Measurements from ENCODE around the gene CRACDL. TPM values are rescaled to one million over a fixed set of nuclear protein-coding genes. Genes with fewer than 3 reads are reported as not detected.
A peak's percentile ranks its signal among the peaks of the same experiment; 100 is the strongest.

The CRACDL gene
- total and polyA plus RNA-seq, 2 of the 13 experiments (the other 11 are each of a cell fraction or from before 2014, with no cell fraction given), result 0.15 to 0.26 TPM

GRCh38 chr2:98795891-98796676 is 139.9 kb downstream of the CRACDL start (continued):
- TF ChIP-seq ZNF609 (CRISPR knock-in tag; IDR thresholded peaks at IDR 0.05; ENCODE audit: borderline replicate concordance) (peak; percentile 86; the same call in 1 of the 2 replicates), ZFX (CRISPR knock-in tag; IDR thresholded peaks at IDR 0.05; ENCODE audit: low read depth) (peak; percentile 76), PTBP1 (IDR thresholded peaks at IDR 0.05; ENCODE audit: low read depth, low read length, poor library complexity, severe bottlenecking) (no peak), TOPORS (CRISPR knock-in tag; IDR thresholded peaks at IDR 0.05) (peak; percentile 86), RNF2 (conservative IDR thresholded peaks at IDR 0.05; ENCODE audit: low read depth) (peak; percentile 55; the same call in 1 of the 2 replicates), KDM2A (CRISPR knock-in tag; IDR thresholded peaks at IDR 0.05; ENCODE audit: borderline replicate concordance, low read depth) (peak; percentile 77; the same call in 1 of the 2 replicates), RXRB (CRISPR knock-in tag; IDR thresholded peaks at IDR 0.05; ENCODE audit: borderline replicate concordance) (peak; percentile 91), TMF1 (CRISPR knock-in tag; IDR thresholded peaks at IDR 0.05; ENCODE audit: low read depth) (peak; percentile 77; the same call in 1 of the 2 replicates), ZNF496 (CRISPR knock-in tag; IDR thresholded peaks at IDR 0.05; ENCODE audit: insufficient replicate concordance) (no peak), MTF1 (CRISPR knock-in tag; IDR thresholded peaks at IDR 0.05) (no peak), BCL3 (CRISPR knock-in tag; IDR thresholded peaks at IDR 0.05) (0 out of 2 replicates have a peak, but pooled peaks have one; percentile 55), RFXAP (CRISPR knock-in tag; IDR thresholded peaks at IDR 0.05; ENCODE audit: borderline replicate concordance) (peak; percentile 47; the same call in 1 of the 2 replicates), MED8 (CRISPR knock-in tag; IDR thresholded peaks at IDR 0.05; ENCODE audit: insufficient replicate concordance) (peak; percentile 96), TRAFD1 (CRISPR knock-in tag; IDR thresholded peaks at IDR 0.05; ENCODE audit: borderline replicate concordance) (0 out of 2 replicates have a peak, but pooled peaks have one; percentile 30), HDAC2 (CRISPR knock-in tag; IDR thresholded peaks at IDR 0.05) (peak; percentile 96), KLF9 (CRISPR knock-in tag; IDR thresholded peaks at IDR 0.05; ENCODE audit: low read depth) (peak; percentile 81; the same call in 1 of the 2 replicates), ZNF639 (CRISPR knock-in tag; conservative IDR thresholded peaks at IDR 0.05) (peak; percentile 74; the same call in 1 of the 2 replicates), ZNF441 (CRISPR knock-in tag; IDR thresholded peaks at IDR 0.05; ENCODE audit: borderline replicate concordance) (peak; percentile 80)
